ENCODE data around the gene MMP8. TPM values are rescaled to one million over a fixed set of nuclear protein-coding genes. Genes with fewer than 3 reads are reported as not detected.

The MMP8 gene
- total and polyA plus RNA-seq, 10 of the 15 experiments (the other 5 are each of a cell fraction or from before 2014, with no cell fraction given) = 0.01 TPM; not detected in 9

- ChIA-PET CTCF (no interaction called here), RAD21 (ENCODE audit: unreplicated experiment) (no interaction called here), SMC1A (ENCODE audit: uncharacterized antibody, unreplicated experiment) (no interaction called here), POLR2A (no interaction called here)
- WGBS (ENCODE audit: insufficient coverage, insufficient replicate concordance, low lambda C conversion rate, missing lambda C conversion rate) = 32% methylated on average over 4 of the region's 4 CpGs
- in situ Hi-C loops (cut with MboI) = no loop called here
- Histone ChIP-seq H3K4me2 (ENCODE audit: control insufficient read depth, insufficient read depth) (no peak overlapping the region), H3K4me1 (ENCODE audit: control insufficient read depth, insufficient read depth, low read length) (no peaks in the 10 kb centered on the region), H3K36me3 (ENCODE audit: control insufficient read depth in 2 of 2, insufficient read depth in 2 of 2, low read length in 1 of 2) (no peaks in the 10 kb centered on the region), H3K27ac (ENCODE audit: control insufficient read depth, insufficient read depth) (no peak overlapping the region), H2AFZ (ENCODE audit: control insufficient read depth, low read depth, low read length) (no peak overlapping the region), H3K9ac (ENCODE audit: control insufficient read depth, insufficient read depth, low read length) (no peak overlapping the region), H3K9me3 (replicated peaks; ENCODE audit: control insufficient read depth, insufficient read depth, low read length) (no peaks in the 10 kb centered on the region), H3K4me3 (no peak overlapping the region), H3K79me2 (ENCODE audit: control insufficient read depth, insufficient read depth, low read length) (no peaks in the 10 kb centered on the region), H3K27me3 (replicated peaks in 1 of 2; ENCODE audit: control insufficient read depth in 2 of 2, insufficient read depth in 2 of 2, low read length in 1 of 2) (no peaks in the 10 kb centered on the region), H4K20me1 (ENCODE audit: control insufficient read depth, insufficient read depth) (no peaks in the 10 kb centered on the region)
- no TSS peak for BruUV-seq (replicated peaks)
- DNase-seq (ENCODE audit: low read depth, low spot score) (no peak), FAIRE-seq (no peak), ATAC-seq (no peak)
- intact Hi-C loops (cut with micrococcal nuclease; ENCODE audit: unreplicated experiment) = no loop called here
- TF ChIP-seq BCL3 (IDR thresholded peaks at IDR 0.05; ENCODE audit: borderline replicate concordance, insufficient read depth, low read depth, low read length, poor library complexity, severe bottlenecking) = no peak
- TF ChIP-seq RB1 (IDR thresholded peaks at IDR 0.05; ENCODE audit: borderline replicate concordance) = no peak
- TF ChIP-seq POLR2AphosphoS2 (IDR thresholded peaks at IDR 0.05; ENCODE audit: low read depth, low read length) = no peak
- no peak for TF ChIP-seq BCL11A (IDR thresholded peaks at IDR 0.05; ENCODE audit: low read depth, low read length)
- no peak for TF ChIP-seq HDAC6 (IDR thresholded peaks at IDR 0.05; ENCODE audit: unreplicated experiment)
- no peak for TF ChIP-seq MEF2A (IDR thresholded peaks at IDR 0.05; ENCODE audit: insufficient read depth, low read depth, low read length)
- no peak for TF ChIP-seq KLF5 (IDR thresholded peaks at IDR 0.05; ENCODE audit: partially characterized antibody)
- no peak for TF ChIP-seq IRF5 (IDR thresholded peaks at IDR 0.05; ENCODE audit: borderline replicate concordance)
- TF ChIP-seq RUNX3 (IDR thresholded peaks at IDR 0.05; ENCODE audit: low read length) = no peak
- TF ChIP-seq NR2C1 (IDR thresholded peaks at IDR 0.05) = no peak
- TF ChIP-seq SREBF1 (IDR thresholded peaks at IDR 0.05; ENCODE audit: low read length) = no peak
- TF ChIP-seq BACH1 (IDR thresholded peaks at IDR 0.05; ENCODE audit: borderline replicate concordance) = no peak
- no peak for TF ChIP-seq NR2C2 (IDR thresholded peaks at IDR 0.05; ENCODE audit: borderline replicate concordance, control insufficient read depth, insufficient read length, low read depth)
- TF ChIP-seq ZBTB40 (IDR thresholded peaks at IDR 0.05; ENCODE audit: borderline replicate concordance) = no peak
Measured at GRCh38 chr11:102773386-102773785, 48.6 kb upstream of the MMP8 start.

Measured in GM12878 (cell line).